Stimulated activated CD8-positive, alpha-beta memory T cell treated with anti-CD3 and anti-CD28 coated beads, Interleukin-2, amount 100 ng/mL, for 1 hour (primary cell): ENCODE data around the gene TCEAL9.
A peak's percentile ranks its signal among the peaks of the same experiment; 100 is the strongest.
"Not testable (repeated sequence)": the region's sequence is repeated elsewhere in the genome, so short reads cannot be mapped to it uniquely, and the experiment has no call there.

Experiments used
- DNase-seq, 2 donors: peaks; one replicate each; pipeline ENCODE4 v3.0.0-alpha.2; 2020; ENCODE audit warnings: low read depth in 2 of 2

The TCEAL9 gene

GRCh38 chrX:103356130-103356798, at the start of gene TCEAL9:
Gene TCEAL9, plus strand, starts transcription at chrX:103356506. Its CDS starts 1,179 bp downstream, at chrX:103357685.
- DNase-seq = no peak

GRCh38 chrX:103309860-103310554, 46.3 kb upstream of the TCEAL9 start:
- no peak for DNase-seq

- DNase-seq = peak; percentile 47 to 69
Observed at GRCh38 chrX:103310555-103311398, 45.5 kb upstream of the TCEAL9 start, which contains the start of gene BEX2. Gene BEX2, minus strand, starts transcription at chrX:103310990. Its CDS starts 1,014 bp downstream, at chrX:103309976.

GRCh38 chrX:103311399-103311780, 44.9 kb upstream of the TCEAL9 start:
- no peak for DNase-seq

- DNase-seq = no peak
Observed at GRCh38 chrX:103329991-103330390, 26.3 kb upstream of the TCEAL9 start, which contains the start of gene TCEAL7. Gene TCEAL7, plus strand, starts transcription at chrX:103330239. Its CDS starts 1,165 bp downstream, at chrX:103331404.

GRCh38 chrX:103330681-103331288, 25.5 kb upstream of the TCEAL9 start:
- no peak for DNase-seq

- no peak for DNase-seq
Observed at GRCh38 chrX:103338663-103339062, 17.6 kb upstream of the TCEAL9 start.

- no peak for DNase-seq
Observed at GRCh38 chrX:103343105-103343504, 13.2 kb upstream of the TCEAL9 start.

- no peak for DNase-seq
Observed at GRCh38 chrX:103344606-103345005, 11.7 kb upstream of the TCEAL9 start.

- DNase-seq = no peak
Observed at GRCh38 chrX:103347682-103348397, 8.5 kb upstream of the TCEAL9 start.

- no peak for DNase-seq
Observed at GRCh38 chrX:103356858-103357257, 552 bp downstream of the TCEAL9 start.

GRCh38 chrX:103357871-103358270, 1.6 kb downstream of the TCEAL9 start:
- no peak for DNase-seq

GRCh38 chrX:103359605-103360004, 3.3 kb downstream of the TCEAL9 start:
- DNase-seq = not testable (repeated sequence)

- DNase-seq = no peak
Observed at GRCh38 chrX:103360092-103360491, 3.8 kb downstream of the TCEAL9 start.

GRCh38 chrX:103360916-103361315, 4.6 kb downstream of the TCEAL9 start:
- no peak for DNase-seq

- DNase-seq = no peak
Observed at GRCh38 chrX:103361798-103362197, 5.5 kb downstream of the TCEAL9 start.

GRCh38 chrX:103362474-103362873, 6.2 kb downstream of the TCEAL9 start:
- DNase-seq = no peak

GRCh38 chrX:103363046-103363445, 6.7 kb downstream of the TCEAL9 start:
- DNase-seq = no peak

GRCh38 chrX:103367502-103367901, 11.2 kb downstream of the TCEAL9 start:
- DNase-seq = no peak

- DNase-seq = no peak
Observed at GRCh38 chrX:103369479-103369878, 13.2 kb downstream of the TCEAL9 start.

- DNase-seq = no peak
Observed at GRCh38 chrX:103372886-103373285, 16.6 kb downstream of the TCEAL9 start.
